GM21825 (cell line): ENCODE results near the gene CCDC71.
A peak's percentile ranks its signal among the peaks of the same experiment; 100 is the strongest.

ENCODE experiments used
- ATAC-seq: cut with Tn5 transposase; IDR thresholded peaks from one replicate; pipeline ENCODE4 v1.9.1; 2021; ENCODE audit warnings: mild to moderate bottlenecking, moderate library complexity; ENCODE audit not compliant: unreplicated experiment

CCDC71 gene

DNA sequence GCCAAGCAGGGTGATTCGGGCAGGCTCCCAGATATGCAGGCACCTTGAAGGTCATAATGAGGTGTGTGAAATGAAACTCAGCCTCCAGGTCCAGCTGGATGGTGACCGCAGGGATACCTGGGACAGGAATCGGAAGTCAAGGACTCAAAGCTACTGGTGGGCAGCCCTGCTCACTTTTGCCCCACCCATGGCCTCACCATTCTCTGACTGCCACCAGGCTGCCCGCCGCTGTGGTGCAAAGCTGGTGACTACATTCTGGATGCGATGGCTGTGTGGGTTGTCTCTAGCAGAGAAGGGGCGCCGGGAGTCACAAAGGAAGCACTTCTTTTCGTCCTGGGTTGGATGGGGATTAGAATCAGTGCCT lies 34.1 kb downstream of the CCDC71 start:
- no peak for ATAC-seq

DNA sequence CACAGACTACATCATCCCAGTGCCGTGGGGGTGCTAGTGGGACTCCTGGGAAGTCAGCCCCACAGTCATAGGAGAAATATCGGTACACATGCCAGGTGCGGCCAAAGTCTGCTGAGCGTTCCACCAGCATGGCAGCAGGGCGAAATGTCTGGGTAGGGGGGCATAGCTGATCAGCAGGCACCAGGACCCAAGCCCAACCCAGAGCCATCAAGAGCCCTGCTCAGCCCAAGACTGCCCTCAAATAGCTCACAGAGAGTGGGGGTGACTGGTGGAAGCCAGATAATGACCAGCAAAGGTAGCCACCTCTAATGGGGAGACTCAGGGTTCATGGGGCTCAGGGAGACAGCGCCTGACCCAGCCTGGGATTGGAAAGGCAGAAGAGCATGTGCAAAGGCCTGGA lies 34.6 kb downstream of the CCDC71 start:
- ATAC-seq, result no peak

DNA sequence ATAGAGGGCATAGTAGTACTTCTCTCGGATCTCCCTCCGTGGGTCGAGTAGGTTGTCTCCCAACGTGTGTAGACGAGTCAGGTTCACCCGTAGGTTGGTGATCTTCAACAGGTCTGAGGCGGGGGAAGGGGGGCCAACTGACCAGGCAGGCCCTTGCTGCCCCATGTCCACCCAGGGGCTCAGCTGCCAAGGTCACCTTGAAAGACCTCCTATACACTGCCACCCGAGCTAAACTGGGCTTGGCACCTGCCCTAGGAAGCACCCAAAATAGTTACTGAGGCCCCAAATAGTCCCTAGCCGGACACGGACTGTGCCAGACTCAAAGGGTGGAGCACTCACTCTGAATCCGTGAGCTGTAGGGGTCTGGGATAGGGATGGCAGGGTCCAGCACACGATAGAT lies 35.1 kb downstream of the CCDC71 start:
- no peak for ATAC-seq

DNA sequence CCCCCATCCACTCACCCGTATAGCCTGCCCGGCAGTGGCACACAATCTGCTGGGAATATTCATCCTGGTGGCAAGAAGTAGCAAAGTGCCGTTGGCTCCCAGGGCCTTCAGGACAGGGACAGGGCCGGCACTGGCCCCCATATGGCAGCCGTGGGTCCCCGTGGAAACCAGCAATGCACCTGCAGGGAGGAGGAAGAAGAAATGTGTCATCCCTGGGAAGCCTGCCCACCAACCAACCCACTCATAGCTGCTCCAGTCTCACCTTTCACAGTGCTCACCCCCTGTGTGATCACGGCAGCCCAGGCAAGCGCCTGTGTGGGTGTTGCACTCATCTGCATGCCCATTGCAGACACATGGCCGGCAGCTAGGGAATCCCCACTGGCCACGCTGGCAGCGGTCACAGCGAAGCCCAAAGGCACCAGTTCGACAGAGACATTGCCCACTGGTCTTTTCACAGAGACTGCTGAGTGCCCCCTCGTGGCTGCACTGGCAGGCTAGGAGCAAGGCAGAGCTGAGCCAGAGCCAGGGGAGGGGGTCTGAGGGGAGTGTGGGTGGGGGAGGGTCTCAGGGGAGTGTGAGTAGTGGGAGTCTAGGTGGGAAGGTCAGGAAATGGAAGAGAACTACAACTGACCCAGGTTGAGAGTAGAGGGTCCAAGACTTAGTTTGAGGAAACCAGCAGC lies 41.0 kb downstream of the CCDC71 start:
- no peak for ATAC-seq

DNA sequence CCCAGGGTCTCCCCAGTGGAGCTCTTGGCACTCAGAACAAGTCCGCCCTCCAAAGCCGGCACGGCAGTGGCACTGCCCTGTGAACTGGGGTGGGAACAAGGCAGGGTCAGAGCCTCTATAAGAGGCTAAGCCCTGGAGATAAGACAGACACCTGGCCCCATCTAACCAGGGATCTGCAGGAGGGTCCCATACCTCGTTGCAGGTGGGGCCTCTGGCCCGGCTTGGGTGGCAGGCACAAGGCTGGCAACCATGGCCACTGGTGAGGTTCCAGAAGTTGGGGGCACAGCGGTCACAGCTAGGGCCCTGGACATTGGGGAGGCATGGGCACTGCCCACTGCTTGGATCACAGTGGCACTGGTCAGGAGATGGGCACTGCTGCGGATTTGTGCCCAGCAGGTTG lies 41.9 kb downstream of the CCDC71 start:
- ATAC-seq, result no peak

DNA sequence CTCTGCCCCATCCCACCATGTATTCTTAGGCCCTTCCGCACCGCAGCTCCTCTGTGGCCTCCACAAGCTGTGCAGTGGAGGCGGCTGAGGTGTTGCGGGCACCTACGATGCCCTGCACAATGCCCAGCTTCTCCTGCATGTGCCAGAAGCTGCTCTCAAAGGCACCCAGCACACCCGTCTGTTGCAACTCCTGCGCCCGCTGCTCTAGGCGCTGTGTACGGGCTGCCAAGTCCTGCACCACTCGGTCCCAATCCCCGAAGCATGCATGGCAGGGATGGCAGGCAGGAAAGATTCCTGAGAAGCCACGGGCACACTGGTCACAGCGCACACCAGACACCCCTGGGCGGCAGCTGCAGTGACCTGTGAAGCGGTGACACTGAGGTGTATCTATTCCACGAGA lies 42.4 kb downstream of the CCDC71 start:
- ATAC-seq, result no peak

DNA sequence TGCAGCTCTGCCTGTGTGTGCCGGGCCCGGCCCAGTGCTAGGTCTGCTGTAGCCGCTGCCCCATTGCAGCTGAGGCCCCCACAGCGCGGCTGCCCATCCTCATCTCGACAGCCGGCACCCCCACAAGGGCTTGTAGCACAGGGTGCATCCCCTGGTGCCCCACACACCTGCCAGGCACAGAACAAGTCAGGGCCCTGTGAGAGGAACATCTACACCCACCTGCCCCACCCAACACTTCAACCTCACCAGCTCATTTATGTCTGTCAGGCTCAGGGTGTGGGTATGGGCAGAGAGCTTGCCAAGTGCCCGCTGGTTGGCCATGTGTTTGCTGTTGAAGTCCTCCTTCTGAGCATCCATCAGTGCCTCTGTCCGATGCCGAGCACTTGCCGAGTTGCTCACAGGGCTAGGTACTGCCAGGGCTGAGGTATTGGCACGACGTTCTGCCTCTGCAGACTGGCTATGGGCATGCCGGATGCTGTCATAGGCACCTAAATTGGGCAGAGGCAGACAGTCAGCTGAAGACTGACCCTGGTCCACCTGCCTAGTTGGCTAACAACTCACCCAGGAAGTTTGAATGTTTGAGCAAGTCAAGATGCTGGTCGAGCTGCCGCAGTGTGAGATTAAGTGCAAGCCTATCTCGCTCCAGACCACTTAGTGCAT lies 43.1 kb downstream of the CCDC71 start:
- no peak for ATAC-seq

DNA sequence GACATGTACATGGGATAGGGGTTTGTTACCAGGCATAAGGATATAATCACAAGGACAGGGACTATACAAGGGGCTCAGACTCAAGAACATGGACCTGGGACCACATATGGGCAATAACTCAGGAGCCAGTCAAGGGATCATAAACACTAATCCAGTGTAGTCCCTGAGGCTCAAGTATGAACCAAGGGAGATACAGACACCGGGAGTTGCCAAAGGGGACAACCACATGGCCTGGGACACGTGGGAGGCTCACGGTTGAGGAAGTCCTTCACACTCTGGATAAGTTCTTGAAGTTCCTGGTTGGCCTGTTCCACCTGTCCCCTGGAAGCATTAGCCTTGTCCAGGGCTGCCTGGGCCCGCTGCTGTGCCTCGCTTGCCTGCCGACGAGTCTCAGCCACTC lies 43.7 kb downstream of the CCDC71 start:
- ATAC-seq, result no peak

DNA sequence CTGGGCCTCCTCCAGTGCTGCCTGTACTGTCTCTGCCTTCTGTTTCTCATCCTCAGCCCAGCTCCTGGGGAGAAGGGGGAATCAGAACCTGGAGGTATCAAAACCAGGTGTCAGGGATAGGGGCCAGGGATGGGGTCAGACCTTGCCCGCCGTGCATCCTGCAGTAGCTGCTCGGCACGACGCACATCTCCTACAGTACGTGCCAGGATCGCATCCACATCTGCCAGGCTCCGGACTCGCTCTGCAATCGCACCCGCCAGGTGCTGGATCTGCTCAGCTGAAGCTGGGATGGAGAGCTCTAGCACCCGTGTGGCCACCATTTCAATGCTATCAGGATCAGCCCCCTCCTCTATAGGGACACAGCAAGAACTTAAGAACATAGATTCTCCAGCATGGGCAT lies 44.1 kb downstream of the CCDC71 start:
- ATAC-seq, result no peak

DNA sequence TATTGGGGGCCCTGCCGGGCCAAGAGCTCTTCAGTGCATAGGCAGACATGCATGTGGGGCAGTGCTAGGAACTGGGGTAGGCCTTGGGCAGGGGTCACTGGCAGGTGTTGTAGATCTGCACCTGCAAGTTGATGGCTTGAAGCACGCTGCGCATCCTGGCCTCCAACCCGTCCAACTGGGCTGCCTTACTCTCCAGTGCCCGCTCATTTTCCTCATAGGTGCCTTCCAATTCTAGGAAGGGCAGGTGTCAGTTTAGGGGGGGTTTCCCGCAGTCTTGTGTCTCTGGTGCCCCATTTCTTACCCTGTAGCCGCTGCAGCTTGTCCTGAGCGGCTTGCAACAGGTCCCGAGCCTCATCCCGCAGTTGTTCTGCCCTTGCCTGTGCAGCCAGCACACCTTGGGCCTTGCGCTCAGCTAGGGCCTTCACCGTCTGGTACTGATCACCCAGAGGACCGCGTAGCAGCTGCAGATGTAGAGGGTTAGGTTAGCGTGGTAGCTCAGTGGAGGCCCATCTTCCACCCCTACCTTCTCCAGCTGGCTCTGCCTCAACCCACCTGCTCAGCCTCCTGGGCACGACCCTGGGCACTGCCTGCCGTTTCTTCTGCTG lies 44.9 kb downstream of the CCDC71 start:
- no peak for ATAC-seq

DNA sequence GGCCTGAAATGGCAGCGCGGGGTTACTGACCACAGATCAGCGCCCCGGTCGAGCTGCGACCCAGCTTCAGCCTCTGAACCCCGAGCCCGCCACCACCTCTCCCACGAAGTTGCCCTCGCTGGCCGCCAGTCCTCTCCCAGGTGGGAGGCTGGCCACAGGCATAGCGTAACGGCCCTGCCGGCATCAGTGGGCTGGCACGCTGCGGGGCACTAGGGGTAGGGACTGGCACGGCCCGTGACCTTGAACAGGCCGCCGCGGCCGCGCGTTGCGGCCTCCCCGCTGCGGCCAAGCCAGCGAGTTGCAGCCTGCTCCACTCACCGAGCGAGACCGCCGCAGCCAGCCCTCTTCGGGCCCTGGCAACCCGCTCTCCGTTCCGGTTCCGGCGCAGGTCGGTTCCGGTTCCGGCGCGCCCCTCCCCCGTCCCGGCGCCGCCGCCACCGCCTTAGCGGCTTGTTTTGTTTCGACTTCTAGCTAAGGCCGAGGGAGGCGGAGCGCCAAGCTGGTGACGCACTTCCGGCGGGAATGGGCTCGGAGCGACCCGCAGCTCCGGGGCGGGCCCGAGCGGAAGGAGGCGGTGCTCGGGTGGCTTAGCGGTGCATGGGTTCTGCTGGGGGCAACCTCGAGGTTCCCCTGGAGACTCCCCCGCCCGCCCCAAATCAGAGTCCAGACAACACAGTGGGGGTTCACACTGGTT lies 45.5 kb downstream of the CCDC71 start, which contains the start of gene USP19:
USP19 (minus strand) TSS at position 386 of the 694 bp plus-strand sequence. CDS start 1,678 bp downstream, outside the sequence.
- peak; percentile 84 for ATAC-seq

DNA sequence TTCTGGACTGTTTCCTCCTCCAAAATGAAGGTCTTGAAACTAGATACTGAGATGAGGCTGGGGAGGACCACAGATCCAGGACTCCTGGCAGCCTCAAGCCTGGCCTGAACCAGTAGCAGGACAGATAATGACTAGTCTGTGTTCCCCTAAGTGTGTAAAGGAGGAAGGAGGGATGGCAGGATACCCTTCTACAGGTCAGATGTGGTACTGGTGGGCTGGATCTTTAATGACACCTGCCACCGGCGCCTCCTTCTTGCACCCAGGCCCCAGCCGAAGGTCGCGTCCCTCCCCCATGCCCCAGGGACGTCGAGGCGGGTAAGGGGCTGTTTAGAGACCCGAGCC lies 46.1 kb downstream of the CCDC71 start:
- peak; percentile 2 for ATAC-seq

DNA sequence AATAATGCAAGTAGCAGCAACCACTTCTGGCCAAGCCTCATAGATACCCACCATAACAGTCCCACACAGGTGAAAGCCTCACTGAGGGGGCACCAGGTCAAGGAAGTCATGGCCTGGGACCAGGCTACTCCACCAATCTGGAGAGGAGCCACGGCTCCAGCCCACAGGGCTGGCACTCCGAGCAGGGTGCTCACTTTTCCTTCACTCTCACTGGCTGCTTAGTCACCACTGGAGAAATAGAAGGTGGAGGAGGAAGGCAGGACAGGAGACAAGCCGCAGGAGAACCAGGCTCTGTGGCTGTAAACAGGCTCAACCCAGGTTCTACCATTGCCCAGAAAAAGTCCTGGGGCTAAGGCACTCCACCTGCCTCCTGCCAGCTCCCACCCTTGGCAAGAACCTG lies 46.7 kb downstream of the CCDC71 start:
- ATAC-seq, result no peak

DNA sequence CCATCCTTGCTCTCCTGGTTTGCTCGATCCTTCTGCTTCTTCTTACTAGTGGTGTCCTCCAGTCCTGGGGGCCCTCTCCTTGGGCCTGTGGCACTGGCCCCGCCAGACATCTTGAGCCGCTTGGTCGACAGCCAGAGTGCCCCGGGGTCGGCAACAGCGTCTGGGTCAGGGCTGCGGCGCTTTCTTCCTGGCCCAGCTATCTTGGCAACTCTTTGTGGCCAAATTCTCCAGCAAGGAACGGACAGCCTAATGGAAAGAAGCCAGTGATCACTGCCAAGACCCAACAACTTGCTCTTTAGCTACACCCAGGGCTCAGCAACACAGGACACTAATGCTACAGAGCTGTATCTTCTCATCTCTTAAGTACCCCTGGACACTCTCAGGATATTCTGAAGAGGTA lies 47.1 kb downstream of the CCDC71 start:
- ATAC-seq, result no peak
